Stimulated activated CD8-positive, alpha-beta memory T cell treated with anti-CD3 and anti-CD28 coated beads, Interleukin-7, amount 100 ng/mL, for 48 hours (primary cell): ENCODE data around the gene MCM8.

Experiments
- DNase-seq, 2 donors: peaks; one replicate each; pipeline ENCODE4 v3.0.0-alpha.2; 2020; ENCODE audit warnings: low read depth in 1 of 2; ENCODE audit errors: extremely low read depth in 1 of 2

Gene MCM8

DNA sequence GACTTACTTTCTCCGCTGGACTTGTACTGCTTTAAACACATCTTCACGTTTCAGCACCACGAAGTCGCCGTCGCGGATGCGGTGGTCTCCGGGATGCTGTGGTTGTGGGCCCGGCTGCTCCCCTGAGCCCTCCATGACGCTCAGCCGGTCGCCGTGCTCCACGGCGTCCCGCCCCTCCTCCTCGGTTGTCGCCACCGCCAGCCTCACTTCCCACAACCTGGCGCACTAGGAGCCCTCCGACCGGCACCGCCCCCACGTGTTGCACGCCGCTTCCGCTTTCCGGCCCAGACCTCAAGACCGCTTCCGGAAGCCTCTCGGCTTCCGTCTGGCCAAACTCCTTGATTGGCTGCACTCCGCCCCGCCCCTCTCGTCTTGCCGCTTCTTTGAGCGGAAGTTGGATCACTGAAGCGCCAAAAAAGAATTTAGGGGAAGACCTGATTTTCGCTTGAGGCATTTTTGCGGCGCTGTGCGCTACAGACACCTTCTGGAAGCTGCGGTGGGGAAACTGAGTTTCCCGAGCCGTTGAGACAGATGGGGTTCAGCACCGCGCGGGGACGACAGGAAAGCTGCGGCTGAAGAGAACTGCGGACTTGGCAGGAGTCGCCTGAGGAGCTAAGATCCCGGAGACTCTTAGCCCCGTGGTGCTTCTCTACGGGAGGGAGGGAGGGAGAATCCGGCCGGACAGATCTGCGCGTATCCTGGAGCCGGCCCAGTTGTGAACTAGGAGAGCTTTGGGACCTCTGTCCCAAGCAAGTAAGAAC, at the start of gene MCM8, which contains the start of gene TRMT6:
MCM8 (plus strand) TSS at position 382 of the 761 bp plus-strand sequence. CDS start 1,364 bp downstream, outside the sequence.
TRMT6 (minus strand) TSS at position 263 of the 761 bp plus-strand sequence; CDS start at position 135, 128 bp downstream.
- DNase-seq: peak; percentile 93 to 97

DNA sequence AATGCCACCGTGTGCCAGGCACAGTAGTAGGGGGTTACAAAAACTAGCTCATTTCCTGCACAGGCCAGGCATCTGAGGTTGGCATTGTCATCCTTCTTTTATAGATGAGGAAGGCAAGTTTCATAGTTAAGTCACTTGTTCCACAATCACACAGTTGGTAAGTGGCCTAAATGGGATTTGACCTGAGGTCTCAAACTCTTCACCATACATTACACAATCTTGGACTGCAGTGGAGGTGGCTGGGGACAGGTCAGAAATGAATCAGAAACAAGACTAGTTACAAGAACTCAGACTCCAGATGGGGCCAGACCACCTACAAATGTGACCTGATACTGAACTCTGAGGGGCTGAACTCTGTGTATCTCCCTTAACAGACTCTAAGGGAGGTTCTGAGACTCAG, 49.5 kb upstream of the MCM8 start:
- no peak for DNase-seq

DNA sequence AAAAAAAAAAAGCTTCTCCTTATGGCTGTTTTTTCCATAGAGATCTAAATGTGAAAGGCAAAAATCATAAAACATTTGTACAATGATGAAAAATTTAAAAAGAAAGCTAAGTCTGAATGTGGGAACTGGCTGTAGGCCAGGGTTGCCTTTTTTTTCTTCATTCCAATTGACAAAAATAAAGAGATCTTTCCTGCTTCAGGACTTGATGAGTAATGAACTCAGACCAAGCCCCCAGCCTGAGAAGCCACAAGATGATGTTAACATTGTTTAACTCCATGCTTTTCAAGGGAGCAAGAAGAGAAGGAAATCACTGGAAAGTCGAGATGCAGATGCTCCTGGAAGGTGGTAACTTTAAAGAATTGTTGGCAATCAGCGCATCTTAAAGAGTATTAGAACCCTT, 41.5 kb upstream of the MCM8 start:
- no peak for DNase-seq

DNA sequence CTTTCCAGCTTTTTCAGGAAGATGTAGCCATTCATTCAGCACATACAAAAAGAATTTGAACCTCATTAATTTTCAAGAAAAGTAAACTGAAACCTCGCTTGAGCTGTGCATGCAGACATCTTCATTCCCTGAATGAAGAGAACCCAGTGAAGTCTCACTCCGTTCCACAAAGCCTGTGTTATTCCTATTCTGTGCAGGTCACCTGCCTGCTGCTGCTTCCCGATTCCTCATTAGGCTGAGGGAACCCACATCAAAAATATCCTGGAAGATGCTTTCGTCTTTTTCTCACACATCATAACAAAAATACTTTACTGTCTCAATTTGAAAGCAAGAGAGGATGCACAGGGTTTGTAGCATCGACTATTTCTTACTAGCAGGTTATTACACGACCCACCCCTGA, 40.3 kb upstream of the MCM8 start:
- no peak for DNase-seq

DNA sequence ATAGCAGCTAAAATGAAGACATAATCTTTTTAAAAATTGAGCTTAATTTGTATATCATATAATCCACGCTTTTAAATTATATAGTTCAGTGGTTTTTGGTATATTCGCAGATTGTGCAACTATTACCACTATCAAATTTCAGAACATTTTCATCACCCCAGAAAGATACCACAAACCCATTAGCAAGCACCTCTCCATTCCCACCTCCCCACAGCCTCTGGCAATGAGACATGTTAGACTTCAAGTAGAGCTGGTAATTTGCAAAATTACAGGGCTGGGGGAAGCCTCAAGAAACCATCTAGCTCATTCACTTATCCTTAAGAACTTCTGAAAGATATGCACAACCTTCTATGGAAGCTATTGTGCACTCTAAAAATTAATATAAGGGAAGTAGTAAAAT, 37.3 kb upstream of the MCM8 start:
- no peak for DNase-seq

DNA sequence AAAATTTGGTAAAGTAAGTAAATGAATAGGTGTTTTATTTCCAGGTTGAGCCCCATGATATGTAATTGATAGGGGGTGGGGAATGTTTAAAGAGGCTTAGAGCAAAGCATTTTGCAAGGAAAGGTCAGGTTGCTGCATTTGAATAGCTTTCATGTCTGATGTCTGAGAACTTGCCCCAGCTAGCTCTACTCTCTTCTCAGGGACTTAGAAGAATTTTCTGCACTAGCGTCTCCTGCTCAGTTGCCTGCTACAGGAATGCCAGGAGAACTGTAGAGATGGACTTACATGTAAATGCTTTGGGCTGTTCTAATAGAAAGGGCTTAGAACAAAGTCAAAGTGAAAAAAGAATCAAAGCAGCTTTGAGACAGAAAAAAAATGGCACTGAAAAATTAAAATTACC, 35.6 kb upstream of the MCM8 start:
- no peak for DNase-seq

DNA sequence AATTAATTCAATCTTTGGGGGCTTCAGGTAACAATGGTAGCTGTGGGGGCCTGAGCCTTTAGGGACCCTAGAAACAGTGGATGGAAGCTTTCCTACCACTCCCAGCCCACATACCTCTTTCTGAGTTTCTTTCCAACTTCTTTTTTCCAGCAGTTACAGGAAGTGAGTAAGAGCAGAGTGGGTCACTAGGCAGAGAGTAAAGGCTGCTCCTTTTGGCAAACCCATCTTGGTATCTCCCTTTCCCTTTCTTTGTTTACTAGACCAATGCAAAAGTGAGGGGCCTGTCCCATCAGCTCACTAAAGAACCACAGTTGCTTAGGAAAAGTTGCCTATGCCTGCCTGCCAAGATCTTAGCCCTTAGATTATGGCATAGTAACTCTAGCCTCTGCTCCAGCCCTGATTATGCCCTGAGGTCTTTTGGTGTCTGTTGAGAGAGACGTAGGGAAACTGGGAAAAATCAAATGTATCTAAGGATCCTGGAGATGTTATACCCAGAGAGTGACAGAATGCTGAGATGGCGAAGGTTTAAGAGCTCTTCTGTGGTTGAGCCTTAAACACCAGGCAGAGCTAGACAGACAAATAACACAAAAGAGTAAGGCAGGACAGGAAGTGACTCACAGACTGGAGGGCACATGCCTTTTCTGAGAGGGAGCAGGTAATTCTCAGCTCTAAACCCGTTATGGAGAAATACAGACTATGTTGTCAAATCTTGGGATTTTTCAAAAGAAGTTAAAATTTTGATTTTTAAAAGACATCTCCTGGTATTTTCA, 31.4 kb upstream of the MCM8 start:
- no peak for DNase-seq

DNA sequence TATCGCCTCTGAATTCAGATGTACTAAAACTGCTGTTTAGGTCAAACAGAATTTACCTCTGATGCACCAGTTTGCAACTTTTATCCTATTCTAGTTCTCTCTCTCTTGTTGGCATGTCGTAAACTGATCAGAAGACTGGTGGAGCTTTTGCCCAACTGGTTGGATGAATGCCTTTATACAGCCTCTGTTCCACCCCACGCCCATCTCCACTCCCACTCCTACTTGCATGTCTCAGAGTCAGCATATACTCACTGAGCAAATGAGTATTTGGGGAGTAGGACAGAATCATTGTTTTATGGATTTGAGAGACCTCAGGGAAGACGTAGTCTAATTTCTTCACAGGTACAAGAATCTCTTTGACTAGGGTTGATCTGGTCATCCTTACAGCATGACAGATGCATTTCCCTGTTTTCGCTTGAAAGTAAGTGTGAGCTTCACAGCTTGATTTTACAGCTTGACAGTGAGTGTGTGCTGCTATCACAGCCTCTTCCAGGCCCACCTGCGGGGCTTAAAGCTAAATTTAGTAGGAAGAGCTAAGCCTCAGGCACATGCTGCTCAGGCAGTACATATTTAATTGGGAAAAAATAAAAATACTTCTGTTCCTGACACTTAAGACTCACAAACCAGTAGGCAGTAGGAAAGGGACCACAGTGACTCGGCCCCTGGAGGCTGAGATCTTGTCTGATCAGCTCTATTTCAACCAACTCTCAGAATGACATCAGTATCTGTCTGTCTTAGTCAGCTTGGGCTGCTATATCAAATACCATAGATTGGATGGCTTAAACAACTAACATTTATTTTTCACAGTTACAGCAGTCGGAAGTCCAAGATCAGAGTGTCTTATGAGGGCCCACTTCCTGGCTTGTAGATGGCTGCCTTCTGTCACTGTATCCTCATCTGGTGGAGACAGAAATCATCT, 30.6 kb upstream of the MCM8 start:
- peak in 1 of 2 donors; percentile 38 for DNase-seq

DNA sequence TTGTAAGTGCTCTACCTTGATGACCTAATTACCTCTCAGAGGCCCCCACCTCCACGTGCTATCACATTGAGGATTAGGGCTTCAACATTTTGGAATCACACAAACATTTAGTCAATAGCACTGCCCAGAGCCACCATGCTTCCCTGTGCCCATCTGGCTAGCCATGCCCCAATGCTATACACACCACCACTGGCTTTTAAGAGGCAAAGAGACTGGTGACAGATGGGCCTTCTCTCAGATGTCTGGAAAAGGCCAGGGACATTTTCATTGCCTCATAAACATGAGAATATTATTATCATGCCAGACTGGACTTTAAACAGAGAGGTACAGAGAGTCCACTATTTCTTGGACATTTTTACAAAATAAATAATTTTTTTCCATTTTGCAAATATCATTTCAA, 29.9 kb upstream of the MCM8 start:
- no peak for DNase-seq

DNA sequence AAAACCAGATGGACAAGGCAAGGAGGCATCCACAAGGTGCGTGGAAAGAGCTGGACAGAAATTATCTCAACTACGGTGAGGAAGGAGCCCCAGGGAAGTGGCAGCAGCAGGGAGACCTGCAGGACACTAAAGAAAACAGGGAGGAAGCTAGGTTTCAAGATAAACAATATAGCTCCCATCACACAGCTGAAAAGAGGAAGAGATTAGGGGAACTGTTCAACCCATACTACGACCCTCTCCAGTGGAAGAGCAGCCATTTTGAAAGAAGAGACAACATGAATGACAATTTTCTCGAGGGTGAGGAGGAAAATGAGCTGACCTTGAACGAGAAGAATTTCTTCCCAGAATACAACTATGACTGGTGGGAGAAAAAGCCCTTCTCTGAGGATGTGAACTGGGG, 27.0 kb upstream of the MCM8 start:
- no peak for DNase-seq

DNA sequence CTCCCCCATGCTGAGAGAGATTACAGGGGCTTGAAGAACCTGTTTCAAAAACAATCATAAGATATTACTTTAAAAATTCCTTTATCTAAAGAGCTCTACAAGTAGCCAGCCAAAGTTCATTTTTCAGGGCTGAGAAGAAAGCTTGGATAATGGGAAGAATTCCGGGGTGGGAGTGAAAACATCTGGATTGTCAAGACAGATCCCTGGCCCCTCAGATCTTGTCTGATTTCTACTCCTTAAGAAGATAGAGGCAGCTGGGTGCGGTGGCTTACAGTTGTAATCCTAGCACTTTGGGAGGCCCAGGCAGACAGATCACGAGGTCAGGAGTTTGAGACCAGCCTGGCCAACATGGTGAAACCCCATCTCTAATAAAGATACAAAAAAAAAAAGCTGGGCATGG, 24.9 kb upstream of the MCM8 start:
- no peak for DNase-seq

DNA sequence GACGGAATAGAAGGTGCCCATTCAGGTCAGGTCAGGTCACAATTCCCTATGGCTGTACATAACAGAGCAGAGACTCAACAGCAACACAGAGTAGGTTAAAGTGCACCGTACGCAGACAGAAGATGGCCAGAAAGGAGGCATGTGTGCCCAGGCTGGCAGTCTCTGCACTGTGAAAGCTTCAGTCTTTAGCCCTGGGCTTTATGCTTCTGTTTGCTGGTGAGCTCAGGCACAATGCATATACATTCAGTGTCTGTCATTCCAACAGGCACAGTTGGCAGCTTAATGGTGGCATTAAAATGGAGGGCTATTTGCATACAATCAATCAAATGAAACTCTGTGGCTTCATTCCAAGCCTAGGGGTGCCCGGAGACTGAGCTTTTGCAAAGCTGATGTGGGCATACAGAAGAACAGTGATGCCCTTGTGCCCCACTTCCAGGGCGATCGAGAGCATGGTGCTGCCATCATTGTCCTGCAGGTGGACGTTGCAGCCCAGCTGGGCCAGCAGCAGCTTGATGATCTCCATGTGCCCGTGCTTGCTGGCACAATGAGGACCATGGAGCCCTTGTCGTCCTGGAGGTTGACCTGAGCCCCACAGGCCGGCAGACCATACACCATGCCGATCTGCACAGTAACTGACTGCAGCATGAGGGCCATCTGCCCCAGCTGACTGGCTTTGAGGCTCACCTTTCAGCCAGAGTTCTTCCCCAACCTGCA, 22.5 kb upstream of the MCM8 start:
- DNase-seq: no peak

DNA sequence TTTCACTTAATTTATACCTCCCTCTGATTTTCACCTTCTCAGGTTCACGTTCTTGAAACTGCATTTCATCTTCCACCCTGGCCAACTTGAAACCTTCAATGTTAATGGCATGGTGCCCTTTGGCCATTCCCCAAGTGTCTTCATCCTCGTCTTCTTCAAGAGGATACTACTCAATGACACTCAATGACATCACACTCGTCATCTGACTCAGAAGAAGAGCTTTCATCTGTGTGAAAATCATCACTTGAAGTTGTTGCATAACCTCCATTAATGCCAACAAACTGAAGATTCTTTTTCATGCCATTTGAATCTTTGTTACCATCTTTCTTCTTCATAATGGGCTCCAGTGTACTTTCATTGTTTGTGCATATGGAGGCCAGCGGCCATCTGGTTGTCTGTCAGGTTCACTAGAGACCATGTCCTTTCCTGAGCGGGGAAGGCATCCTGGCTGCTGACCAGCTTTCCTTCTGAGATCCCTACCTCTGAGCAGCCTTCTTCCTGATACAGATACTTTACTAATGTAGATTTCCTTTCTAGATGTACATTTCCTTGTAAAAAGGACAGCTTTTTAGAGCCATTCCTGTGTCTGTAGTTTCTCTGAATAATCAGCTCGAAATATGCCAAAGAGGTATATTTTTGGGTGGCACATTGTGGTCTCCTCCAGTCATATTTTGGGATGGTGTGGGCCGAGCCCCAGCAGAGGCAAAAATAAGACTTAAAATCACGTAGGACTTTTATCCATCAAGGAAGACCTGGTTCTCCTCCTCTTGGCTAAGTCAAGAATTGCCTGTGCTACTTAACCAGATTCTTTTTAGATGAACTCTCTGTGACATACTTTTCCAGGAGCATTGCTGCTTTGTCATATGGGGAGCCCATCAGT, 21.4 kb upstream of the MCM8 start:
- no peak for DNase-seq

DNA sequence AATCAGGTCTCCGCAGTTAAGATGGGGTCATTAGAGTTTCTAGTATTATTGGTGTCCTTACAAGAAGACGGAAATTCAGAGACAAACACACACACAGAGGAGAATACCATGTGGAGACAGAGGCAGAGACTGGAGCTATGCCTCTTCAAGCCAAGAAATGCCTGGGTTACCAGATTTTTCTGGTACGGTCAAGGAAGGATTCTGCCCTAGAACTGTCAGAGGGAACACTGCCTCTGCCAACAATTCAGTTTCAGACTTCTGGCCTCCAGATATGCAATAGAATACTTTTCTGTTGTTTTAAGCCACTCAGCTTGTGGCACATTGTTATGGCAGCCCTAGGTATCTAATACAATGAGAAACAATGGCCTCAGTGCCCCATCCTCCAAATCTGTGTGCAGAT, 19.0 kb upstream of the MCM8 start:
- DNase-seq: no peak

DNA sequence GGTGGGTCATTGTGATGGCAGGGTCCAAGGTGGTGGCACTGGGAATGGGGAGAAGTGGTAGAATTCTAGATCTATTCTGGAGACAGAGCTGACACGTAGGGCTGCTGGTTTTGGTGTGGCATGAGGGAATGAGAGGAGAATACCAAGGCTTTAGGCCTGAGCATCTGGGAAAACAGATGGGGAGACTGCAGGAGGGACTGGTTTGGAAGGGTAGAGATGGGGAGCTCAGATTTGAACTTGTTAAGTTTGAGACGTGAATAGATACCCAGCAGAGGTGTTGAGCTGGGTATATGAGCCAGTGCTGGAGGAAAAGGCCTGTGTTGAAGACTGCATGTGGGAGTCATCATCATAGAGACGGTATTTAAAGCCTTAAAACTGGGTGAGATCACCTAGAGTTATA, 17.7 kb upstream of the MCM8 start:
- DNase-seq: no peak

DNA sequence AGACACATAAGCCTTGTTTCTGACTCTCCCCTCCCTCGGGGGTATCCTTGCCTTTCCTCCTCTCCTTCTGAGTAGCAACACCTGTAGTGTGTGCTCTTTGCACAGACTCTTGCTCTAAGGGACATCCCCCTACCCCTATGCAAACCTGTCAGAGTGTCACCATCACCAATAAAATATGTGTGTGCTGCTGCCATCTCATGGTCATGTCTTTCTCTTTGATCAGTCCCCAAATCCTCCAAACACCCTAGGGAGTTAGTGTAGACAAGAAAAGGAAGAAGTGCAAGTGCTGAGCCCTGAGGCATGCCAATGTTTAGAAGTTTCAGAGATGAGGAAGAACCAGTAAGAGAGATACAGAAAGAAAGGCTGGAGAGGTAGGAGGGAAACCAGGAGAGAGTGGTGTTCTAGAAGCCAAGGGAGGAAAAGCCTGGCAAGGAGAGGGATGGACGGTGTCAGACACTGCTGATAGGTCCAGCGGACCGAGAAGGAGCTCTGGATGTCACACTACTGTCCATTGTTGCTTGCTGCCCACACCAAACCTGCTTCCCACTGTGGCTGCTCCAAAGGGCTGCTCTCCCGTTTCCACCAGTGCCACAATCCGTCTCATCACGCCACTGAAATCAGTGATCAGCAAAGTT, 16.5 kb upstream of the MCM8 start:
- no peak for DNase-seq

DNA sequence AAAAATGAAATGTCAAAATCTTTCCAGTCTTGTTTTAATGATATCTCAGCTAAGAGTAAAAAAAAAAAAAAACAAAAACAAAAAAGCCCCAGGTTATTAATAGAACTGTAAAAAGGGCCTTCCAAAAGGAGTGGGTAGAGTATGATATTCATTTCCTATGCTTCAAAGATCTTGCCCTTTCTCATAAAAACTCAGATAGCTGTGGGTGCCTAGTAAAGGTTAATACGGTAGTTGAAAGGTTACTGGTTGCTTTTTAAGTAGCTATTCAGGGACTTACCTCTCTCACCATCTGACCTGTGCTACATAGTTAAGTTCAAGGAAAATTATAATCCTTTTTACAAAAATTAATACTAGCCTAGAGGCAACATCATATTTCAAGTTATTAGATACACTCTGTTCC, 15.1 kb upstream of the MCM8 start:
- DNase-seq: no peak

DNA sequence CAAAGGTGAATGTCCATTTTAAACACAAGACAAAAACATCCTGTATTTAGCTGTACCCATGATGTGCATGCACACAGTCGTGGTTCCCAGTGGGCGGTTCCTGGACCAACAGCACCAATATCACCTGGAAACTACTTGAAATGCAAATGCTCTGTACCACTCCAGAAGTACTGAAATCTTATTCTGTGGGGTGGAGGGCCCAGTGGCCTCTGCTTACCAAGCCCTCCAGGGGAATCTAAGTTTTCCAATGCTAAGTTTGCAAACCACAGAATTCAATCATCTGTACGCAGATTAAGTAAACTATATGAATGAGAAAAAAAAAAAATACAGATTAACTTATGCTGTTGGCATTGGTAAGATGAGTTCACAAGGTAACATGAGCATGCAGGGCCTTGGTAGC, 14.2 kb upstream of the MCM8 start:
- no peak for DNase-seq

DNA sequence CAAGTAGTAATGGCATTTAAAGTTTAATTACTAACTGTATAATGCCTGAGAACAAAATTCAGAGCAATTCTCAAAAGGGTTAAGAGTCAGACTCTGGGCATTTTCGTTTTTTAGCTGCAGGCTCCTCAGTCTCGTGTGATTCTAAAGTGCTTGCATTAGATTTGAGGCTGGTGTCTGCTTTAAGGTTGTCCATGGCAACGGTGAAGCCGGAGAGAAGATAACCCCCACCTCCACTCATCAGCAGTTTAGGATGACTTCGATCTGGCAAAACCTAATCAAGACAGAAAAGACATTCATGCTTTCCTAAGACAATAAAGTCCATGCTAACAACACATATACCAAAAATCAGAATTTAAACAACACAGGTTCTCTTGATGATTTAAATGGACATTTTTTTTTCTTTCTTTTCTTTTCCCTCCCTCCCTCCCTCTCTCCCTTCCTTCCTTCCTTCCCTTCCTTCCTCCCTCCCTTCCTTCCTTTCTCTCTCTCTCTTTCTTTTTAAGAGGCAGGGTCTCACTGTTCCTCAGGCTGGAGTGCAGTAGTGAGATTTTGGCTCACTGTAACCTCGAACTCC, 11.9 kb upstream of the MCM8 start:
- no peak for DNase-seq
